DMS53 treated with DMSO at 0.1 percent for 48 hours (cell line): ENCODE results near the gene MAGOHB.
A peak's percentile ranks its signal among the peaks of the same experiment; 100 is the strongest.
"Not testable (repeated sequence)": the region's sequence is repeated elsewhere in the genome, so short reads cannot be mapped to it uniquely, and the experiment has no call there.

ENCODE experiments used
- DNase-seq: peaks from one replicate; lab custom pipeline; 2025; ENCODE audit not compliant: unreplicated experiment; lab: John Stamatoyannopoulos, UW

The MAGOHB gene

DNA sequence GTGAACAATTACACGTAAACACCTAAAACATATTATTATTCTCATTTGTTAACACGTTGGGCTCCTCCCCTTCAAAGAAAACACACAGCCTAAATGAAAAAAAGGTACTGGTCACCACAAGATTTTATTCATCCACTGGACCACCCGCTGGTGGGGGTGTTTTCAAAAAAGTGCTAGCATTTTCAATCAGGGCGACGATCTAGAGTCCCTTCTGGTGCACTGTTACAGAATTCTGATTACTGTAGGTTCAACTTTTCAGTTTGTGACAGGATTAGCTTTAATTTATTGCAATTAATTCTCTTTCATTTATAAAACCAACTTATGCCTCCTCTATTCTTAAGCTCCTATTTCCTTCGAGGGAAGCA lies 443 bp downstream of the MAGOHB start:
- DNase-seq = no peak

DNA sequence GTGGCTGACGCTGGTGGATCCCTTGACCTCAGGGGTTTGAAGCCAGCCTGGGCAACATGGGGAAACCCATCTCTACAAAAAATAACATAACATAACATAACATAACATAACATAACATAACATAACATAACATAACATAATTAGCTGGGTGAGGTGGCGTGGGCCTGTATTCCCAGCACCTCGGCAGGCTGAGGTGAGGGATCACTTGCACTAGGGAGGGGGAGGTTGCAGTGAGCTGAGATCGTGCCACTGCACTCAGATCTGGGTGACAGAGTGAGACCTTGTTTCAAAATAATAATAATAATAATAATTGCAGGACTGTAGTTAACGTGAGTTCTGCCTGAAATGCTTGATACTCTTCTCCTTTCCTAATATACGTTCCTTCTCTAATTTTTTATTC lies 1.3 kb downstream of the MAGOHB start:
- DNase-seq = no peak

GRCh38 chr12:10611258-10611657 lies 2.2 kb downstream of the MAGOHB start:
- DNase-seq = not testable (repeated sequence)

DNA sequence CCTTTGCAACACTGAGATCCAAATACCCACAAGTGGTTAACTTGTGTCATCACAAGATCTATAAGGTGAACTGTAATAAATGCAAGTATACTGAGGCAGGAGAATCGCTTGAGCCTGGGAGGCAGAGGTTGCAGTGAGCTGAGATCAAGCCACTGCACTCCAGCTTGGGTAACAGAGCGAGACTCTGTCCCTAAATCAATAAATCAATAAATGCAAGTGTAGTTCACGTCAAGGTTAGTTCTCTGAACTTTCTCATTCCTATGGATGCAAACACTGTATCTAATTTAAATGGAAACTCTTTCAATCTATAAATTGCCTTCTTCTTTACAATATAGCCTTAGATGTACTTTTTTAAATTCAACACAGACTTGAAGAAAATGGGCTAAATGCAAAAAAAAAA lies 3.2 kb downstream of the MAGOHB start:
- DNase-seq = no peak

DNA sequence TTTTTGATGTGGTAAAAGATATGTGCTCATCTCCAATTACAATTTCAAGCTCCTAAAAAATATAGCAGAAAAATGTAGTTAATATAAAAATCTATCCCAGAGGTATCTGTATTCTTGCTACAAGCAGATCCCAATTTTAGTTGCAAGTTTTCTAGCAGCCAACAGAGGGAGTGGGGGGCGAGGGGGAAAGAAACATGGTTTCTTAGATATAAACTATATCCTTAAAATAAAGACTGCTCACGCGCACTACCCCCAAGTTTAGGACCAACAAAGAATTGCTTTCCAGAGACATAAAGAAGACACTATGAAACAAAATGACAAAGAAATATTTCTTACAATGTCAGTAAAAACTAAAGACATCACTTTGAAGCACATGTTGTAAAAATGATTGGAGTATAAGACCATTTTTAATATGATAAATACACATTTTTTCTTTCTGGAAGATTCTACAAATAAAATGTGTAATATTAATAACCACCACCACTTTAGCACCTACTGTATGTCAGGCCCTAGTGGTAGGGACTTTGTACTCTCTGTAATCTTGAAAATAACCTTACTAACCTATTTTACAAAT lies 5.4 kb downstream of the MAGOHB start:
- DNase-seq = no peak

- no peak for DNase-seq
Measured at GRCh38 chr12:10601860-10602259, 11.5 kb downstream of the MAGOHB start.

DNA sequence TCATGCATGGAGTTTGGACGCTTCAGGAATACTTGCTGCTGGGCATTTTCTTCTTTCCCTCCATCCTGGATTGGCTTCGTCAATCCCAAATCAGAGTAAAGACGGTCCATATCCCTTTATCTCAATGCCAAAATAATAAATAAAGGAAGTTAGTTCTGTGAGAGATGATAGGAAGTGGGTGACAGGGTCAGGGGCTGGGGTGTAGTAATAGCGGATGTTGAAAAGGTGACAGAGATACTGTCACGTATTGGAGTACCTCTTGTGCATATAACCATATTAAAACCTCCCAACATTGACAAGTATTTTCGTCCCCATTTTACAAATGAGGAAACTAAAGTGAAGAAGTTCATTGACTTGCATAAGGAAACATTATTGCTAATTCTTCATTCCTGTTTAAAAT lies 12.4 kb downstream of the MAGOHB start:
- DNase-seq = no peak

DNA sequence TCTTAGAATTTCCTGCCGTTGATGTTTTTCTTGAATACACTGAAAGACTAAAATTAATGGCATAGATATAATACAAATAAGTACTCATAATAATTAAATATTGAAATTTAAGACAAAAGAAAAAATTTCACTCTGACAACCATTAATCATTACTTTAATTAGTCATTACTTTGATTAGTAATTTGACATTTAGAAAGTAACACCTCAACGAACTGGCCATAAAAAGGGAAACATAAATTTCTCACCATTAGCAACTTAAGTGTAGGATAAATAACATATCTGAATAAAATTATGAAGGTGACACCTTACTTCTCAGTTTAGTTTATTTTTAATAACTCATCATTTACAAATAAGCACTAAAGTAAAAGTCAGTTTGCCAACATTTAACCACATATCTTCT lies 17.5 kb downstream of the MAGOHB start:
- no peak for DNase-seq

DNA sequence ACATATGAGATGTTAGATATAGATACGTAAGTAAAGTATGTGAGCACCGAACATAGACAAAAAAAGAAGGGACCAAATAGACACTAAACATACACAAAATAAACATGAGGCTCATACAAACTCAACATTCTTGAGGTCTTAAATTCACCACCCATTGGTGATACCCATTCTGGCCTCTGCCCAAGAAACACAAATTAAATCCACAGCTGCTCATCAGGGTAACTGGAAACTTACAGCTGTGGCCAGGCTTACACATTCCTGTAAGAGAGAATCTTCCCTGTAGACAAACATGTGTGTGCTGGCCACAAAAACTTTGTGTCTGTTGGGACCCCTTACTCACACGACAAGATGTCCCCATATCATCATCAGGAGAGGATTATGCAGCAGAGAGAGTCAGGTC lies 22.4 kb downstream of the MAGOHB start:
- no peak for DNase-seq

DNA sequence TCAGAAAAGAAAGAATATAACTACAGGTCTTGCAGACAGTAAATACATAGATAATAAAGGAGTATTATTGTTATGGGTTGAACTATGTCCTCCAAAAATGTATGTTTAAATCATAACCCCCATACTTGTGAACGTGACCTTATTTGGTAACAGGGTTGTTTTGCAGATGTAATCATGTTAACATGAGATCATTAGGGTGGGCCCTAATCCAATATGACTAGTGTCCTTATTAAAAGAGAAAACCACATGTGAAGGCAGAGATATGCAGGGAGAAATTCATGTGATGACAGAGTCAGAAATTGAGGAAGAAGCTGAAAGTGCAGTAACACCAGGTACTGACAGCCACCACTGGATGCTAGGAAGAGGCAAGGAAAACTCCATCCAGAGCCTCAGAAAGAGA lies 29.0 kb downstream of the MAGOHB start:
- no peak for DNase-seq

DNA sequence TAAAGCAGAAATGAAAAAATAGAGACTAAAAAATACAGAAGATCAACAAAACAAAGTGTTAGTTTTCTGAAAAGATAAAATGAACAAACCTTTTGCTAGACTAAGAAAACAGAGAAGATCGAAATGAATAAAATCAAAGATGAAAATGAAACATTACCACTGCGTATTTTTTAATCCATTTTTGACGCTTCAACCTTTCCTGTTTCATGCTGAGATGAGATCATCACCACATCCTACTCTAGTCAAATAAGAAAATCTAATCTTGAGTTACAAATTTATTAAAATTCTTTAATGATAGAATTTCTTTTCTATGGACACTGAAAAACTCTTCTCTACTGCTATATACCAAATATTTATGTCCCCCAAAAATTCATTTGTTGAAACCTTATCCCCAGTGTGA lies 30.7 kb downstream of the MAGOHB start:
- DNase-seq = no peak

GRCh38 chr12:10582133-10582532 lies 31.3 kb downstream of the MAGOHB start:
- not testable (repeated sequence) for DNase-seq

- DNase-seq = no peak
Measured at GRCh38 chr12:10574307-10574706, 39.1 kb downstream of the MAGOHB start.

DNA sequence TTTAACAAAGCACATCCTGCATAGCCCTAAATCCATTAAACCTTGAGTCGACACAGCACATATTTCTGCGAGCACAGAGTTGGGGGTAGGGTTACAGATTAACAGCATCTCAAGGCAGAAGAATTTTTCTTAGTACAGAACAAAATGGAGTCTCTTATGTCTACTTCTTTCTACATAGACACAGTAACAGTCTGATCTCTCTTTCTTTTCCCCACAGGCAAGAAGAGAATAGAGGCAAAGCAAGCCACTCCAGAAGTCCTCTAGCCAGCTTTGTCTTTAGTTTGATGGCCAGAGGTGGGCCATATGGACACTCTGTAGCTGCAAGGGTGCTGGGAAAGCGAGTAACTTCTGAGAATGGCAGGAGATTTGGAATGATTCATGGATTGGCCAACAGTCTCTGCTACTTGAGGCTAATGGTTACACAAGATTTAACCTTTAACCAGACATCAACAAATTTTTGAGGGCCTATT lies 41.4 kb downstream of the MAGOHB start:
- not testable (repeated sequence) for DNase-seq

- DNase-seq = no peak
Measured at GRCh38 chr12:10571141-10571540, 42.3 kb downstream of the MAGOHB start.

DNA sequence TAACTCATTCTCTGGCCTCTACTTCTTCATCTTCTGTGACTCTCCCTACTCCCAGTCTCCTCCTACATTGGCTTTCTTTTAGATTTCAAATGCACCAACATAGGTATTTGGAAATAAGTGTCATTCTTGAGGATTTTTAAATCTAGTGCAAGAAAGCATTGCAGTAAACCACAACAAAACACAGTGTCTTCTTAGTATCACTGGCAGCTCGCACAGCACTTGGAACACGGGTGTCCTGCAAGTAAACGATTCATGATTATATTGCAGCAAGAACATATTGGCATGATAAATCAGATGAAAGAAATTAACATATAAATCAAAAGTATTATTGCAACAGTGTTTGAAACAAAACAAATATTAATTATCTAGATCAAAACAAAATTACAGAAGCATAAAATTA lies 45.6 kb downstream of the MAGOHB start:
- DNase-seq = no peak

- DNase-seq = no peak
Measured at GRCh38 chr12:10563966-10564365, 49.4 kb downstream of the MAGOHB start.

- no peak for DNase-seq
Measured at GRCh38 chr12:10563002-10563401, 50.4 kb downstream of the MAGOHB start.

DNA sequence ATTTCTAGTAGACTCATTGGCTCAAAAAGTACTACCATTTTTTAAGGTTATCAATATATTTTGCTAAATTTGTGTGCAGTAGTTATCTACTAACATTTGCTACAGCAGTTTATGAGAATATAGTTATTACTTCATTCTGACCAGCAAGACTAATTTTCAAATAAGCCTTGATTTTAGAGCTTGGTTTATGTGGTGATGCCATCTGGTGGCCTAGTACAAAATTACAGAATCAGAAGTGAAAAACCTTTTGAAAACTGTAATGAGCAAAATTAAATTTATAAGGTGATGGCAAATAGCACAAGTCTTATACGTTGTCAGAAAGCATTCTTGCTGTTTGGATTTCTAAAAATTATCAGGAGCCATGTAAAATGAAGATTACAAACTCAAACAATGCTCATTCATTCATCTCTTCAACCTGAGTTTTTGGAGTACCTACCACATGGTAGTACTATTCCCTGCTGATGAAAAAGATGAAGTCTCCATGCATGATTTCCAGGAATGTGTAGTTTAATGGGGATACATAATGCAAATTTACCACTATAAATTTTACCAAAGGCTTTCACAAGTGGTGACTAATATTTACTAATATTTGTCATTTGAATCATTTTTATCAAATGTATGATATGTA lies 51.0 kb downstream of the MAGOHB start:
- DNase-seq = peak; percentile 67

DNA sequence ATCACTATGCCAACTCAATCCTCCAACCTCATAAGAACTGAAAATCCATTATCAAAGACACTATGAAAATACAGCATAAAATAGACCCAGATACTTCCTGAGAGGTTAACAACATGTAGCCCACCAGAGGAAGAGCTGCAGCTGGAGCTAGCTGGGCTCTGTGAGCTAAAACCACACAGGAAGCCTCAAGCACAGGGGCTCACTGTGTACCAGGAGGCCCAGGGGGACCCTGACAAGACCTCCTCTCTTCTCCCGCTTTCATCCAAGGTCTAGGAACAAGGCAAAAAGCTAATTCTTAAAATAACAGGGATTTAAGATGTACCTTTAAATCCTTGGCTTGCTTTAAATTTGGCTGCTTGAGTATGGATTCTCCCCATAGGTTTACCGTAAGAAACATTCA lies 54.2 kb downstream of the MAGOHB start:
- no peak for DNase-seq

DNA sequence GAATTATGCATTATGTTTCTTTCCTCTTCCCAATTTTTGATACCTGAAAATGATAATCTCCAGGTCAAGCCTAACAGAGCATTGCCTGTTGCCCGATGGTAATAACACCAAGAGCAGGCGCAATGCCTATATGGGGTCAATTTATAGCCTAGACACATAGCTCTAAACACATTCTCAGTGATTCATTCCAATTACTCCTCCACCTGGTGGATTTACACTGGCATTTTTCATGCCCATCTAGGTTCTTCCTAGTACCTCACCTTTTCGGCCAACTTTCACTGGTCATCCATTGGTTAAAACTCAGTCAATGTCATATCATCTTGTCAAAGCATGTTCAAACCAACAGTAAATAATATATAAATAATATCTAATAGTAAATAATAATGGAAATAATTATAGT lies 54.6 kb downstream of the MAGOHB start:
- no peak for DNase-seq

DNA sequence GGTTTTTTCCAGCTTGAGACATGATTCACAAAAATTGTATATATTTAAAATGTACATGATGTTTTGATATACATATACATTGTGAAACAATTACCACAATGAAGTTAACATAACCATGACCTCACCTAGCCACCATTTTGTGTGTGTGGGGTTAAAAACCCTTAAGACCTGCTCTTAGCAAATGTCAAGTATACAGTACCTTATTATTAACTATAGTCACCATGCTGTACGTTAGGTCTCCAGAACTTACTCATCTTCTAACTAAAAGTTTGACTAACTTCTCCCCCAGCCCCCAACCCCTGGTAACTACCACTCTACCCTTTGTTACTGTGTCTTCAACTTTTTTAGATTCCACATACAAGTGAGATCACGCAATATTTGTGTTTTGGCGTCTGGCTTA lies 55.1 kb downstream of the MAGOHB start:
- no peak for DNase-seq

GRCh38 chr12:10557766-10558165 lies 55.6 kb downstream of the MAGOHB start:
- DNase-seq = no peak
